HG02970 (cell line): ENCODE results near the gene RHOB.

Experiments used
- ATAC-seq: cut with Tn5 transposase; IDR thresholded peaks from one replicate; pipeline ENCODE4 v1.9.1; 2021; ENCODE audit warnings: mild to moderate bottlenecking, moderate library complexity, moderate number of reproducible peaks; ENCODE audit not compliant: unreplicated experiment, low FRiP score

The RHOB gene

DNA sequence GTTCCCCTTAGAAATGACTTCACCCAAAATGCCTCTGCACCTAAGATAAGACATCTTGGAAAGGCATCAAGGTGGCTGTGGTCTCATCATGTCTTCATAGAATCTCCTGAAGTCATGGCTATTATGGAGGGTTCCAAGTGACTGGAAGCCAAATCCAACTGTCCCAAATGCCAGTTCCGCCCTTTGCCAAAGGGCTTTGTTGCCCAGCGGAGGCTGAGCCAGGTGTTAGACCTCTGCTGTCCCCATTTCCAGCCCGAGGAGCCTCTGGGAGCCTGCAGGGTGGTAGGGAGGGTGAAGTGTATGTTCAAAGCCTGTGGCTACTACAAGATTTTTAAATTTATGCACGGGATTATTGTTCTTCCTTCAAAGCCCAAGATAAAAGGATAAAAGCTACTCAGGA is 25.7 kb downstream of the RHOB start:
- no peak for ATAC-seq

DNA sequence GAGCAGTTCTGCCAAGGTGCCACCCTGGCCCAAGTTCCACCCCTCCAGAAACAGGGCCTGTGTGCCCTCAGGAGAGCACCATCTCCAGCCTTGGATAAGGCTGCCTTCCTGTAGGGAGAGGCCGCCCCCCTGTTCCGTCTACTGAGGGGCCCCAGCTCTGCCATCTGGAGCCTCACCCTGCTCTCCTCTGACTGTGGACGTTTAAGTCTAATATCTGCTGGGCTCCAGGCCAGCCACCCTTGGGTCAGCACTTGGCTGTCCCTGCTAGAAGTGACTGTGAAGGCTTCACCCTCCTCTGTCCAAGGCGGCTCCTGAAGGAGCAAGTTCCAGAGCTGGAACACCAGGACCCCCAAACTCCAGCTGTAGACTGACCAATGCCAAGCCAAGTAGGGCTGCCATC is 26.3 kb downstream of the RHOB start:
- ATAC-seq = no peak

- ATAC-seq = no peak
Observed at GRCh38 chr2:20474757-20475566, 28.1 kb downstream of the RHOB start.

DNA sequence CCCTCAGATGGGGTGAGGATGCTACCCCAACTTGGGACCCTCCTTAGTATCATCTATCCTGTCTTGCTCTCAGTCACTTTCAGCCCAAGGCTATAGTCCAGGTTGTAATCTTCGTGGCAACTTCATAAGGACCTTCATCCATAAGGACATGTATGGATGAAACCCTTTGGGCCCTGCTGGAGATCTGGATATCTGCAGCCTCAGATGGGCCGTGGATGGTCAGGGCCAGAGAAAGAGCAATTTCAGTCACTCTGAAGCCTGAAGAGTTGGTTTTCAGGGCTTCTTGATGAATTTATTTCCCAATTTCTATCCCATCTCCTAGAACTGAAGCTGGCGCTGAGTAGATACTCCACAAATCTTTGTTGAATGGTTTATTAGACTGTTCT is 28.7 kb downstream of the RHOB start:
- no peak for ATAC-seq

DNA sequence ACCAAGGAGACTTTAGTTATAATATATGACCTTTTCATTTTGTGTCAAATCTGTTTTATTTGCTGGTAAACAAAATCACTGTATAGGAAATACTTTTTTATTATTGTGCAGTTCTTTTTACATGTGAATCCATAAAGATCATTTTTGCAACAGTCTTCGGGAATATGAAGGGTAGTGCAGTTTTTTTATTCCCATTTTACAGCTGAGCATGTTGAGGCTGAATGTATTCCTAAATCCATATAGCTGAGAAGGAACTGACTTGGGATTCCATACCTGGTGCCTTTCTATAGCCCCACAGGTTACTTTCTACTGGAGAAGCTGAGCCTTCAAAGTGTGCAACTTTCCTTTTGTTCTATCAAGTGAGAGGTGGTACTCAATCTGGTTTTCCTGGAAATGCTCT is 29.6 kb downstream of the RHOB start:
- no peak for ATAC-seq

- ATAC-seq = no peak
Observed at GRCh38 chr2:20476950-20477349, 30.1 kb downstream of the RHOB start.

DNA sequence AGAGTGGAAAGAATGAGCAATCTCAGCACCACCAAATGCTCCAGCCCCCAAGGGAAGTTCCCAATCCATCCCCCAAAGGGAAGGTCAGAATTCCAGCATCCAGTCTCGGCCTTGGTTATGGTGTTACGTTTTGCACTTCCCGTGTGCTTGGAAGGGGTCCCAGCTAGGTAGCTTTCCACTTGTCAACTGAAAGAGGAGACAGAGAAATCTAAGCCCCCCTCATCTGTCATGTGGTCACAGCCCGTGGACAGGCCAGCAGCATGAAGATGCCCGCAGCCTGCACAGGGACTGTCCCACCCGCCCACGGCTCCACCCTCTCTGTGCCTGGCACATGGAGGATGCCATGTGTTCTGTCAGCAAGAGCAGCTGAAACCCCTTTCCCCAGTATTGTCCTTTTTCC is 32.1 kb downstream of the RHOB start:
- no peak for ATAC-seq

- ATAC-seq = no peak
Observed at GRCh38 chr2:20479835-20480234, 33.0 kb downstream of the RHOB start.

DNA sequence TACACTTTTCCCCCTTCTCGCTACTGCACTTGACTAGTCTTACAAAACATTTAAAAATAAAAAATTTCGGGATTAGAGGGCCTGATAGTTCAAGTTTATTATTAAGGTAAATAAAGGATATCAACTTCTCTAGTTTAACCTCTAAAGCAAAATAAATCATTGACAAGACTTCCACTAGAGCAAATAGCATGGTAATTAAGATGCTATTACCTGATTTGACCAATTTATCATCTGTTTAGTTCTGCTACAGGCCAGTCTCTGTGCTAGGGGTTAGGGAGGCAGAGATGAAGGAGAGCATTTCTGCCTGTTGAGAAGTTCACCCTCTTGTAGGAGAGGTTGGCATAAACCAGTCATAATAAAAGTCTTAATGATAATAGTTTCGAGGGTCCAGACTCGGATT is 34.0 kb downstream of the RHOB start:
- no peak for ATAC-seq

DNA sequence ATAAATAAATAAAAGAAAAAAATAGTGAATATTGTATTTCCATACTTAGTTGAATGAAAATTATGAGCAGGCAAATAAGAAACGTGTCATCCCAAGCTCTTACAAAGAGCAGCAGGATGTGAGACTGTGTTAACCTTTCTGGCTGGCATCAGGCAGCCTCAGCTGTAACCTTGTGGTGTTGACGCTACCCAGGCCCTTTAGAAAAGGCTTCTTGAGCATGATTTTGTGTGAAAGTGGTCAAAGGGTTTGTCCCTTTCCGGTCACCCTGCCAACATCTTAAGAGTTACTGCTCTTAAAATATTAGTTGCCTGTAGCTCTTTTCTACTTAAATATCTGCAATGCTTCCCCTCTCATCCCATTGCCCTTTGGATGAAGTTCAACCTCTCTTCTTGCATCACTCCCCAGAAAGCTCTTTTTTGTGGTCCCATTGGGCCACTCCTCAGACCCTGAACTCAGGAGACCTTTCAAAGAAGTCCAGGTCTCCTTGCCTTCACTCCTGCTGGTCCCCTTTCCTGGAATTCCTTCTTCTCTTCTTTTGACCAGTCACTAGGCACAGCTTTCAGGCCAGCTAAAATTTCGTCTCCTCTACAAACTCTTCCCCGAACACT is 35.0 kb downstream of the RHOB start:
- ATAC-seq = no peak

DNA sequence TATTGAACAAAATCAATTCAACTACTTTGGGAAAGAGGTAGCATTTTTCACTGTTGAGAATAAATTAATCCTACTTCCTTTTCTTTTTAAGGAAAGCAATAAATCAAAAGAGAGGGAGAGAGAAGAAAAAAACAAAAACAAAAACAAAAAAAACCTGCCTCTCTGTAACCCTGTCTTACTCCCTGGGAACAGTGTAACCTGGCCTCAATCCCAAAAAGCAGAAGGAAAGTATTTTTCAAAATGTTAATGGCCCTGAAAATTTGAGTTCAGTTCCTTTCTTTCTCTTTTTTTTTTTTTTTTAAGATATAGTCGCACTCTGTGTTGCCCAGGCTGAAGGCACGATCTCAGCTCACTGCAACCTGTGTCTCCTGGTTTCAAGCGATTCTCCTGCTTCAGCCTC is 35.9 kb downstream of the RHOB start:
- no peak for ATAC-seq

GRCh38 chr2:20483194-20483895 is 36.5 kb downstream of the RHOB start:
- ATAC-seq = no peak

DNA sequence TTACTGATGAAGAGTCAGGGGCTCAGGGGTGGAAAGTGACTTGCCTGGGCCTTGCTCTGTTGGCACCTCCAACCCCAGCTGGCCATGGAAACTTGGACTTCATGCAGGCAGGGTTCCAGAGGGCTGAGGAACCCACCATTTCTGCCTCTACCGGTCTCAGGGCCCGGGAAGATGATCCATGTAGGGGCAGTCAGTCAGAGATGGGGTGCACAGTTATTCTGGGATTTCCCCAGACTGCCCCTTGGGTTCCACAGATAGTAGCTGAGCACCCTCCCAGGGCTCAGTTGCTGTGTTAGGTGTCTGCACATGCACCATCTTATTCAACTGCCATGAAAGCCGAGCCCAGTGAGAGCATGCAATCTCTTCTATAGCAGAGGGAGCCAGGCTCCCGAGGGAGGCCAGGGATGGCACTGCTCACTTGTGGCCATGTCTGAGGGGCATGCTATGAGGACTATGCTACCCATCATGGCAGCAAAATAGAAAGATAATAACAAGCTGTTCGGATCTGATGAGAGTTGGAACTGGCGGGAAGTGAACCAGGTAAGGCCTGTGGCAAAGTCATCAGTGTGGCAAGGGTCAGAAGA is 37.3 kb downstream of the RHOB start:
- ATAC-seq = no peak

GRCh38 chr2:20484810-20485611 is 38.1 kb downstream of the RHOB start:
- ATAC-seq = no peak

- no peak for ATAC-seq
Observed at GRCh38 chr2:20485612-20486388, 38.9 kb downstream of the RHOB start.

DNA sequence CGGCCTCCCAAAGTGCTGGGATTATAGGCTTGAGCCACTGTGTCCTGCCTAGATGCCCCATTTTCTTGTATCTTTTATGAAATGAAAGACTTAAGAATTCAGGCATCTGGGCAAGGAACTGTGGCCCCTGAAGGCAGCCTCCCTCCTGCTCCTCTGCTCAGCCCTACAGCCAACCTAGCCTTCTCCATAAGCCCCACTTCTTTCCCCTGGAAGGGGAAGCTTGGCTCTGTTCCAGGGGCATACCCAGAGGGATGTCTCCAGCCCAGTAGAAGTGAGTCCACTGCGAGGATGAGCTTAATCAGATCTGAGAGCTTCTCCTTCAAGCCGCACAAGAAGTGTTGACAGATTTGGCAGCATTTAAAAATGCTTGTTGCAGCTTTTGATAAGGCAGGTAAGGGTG is 39.7 kb downstream of the RHOB start:
- ATAC-seq = no peak

DNA sequence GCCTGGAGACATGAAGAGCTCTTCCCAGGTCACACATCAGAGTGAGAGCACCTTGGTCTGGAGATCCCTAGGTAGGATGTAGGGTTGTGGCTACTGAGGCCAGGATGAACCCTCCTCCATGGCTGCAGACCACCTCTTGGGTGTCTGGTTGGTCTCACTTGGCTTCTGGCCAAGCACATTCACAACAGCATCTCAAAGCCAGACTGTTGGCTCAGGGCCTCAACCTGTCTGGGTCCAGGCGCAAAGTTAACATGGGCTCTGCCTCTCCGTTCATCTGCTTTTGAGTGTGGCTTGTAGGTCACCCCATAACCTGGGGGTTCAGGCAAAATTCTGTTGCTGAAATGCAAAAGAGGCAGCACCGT is 40.1 kb downstream of the RHOB start:
- ATAC-seq = no peak

GRCh38 chr2:20487392-20488174 is 40.7 kb downstream of the RHOB start:
- ATAC-seq = no peak

DNA sequence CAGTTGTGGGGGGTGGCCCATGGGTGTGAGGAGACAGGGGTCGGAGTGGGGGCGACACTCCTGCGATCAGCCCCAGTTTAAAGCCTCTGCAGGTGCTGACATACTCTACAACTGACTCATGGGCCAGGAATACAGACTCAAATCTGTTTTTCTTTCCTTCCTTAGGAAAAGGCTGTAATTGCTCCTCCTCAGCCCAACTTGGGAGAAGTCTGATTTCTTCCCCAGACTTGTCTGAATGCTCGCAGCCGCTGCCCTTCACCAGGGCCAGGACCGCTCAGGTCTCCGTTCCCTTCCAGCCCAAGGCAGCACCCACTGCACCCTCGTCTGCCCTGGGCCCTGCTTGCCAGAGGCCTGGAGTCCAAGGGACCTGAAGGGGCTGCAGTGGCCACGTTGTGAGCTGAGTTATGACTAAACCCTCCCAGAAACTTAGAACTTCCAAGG is 41.3 kb downstream of the RHOB start:
- no peak for ATAC-seq
